ENCODE measurements around the gene NBDY.

NBDY gene

DNA sequence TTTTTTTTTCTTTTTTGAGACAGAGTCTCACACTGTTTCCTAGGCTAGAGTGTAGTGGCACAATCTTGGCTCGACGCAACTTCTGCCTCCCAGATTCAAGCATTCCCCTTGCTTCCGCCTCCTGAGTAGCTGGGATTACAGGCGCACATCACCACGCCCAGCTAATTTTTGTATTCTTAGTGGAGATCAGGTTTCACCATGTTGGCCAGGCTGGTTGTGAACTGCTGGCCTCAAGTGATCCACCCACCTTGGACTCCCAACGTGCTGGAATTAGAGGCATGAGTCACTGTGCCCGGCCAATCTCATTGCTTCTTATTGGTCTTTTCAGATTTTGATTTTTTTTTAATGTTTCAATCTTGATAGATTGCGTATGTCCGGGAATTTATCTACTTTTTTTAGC lies 124.4 kb downstream of the NBDY start:
- H3K4me3 ChIP-seq (ENCODE audit: control insufficient read depth, low read depth, low read length): no peak overlapping the region
- TF ChIP-seq, protein P1, sequence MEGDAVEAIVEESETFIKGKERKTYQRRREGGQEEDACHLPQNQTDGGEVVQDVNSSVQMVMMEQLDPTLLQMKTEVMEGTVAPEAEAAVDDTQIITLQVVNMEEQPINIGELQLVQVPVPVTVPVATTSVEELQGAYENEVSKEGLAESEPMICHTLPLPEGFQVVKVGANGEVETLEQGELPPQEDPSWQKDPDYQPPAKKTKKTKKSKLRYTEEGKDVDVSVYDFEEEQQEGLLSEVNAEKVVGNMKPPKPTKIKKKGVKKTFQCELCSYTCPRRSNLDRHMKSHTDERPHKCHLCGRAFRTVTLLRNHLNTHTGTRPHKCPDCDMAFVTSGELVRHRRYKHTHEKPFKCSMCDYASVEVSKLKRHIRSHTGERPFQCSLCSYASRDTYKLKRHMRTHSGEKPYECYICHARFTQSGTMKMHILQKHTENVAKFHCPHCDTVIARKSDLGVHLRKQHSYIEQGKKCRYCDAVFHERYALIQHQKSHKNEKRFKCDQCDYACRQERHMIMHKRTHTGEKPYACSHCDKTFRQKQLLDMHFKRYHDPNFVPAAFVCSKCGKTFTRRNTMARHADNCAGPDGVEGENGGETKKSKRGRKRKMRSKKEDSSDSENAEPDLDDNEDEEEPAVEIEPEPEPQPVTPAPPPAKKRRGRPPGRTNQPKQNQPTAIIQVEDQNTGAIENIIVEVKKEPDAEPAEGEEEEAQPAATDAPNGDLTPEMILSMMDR (IDR thresholded peaks at IDR 0.05; ENCODE audit: control insufficient read depth, insufficient read depth, low read depth, low read length, missing control alignments): no peak
- no peak for DNase-seq (ENCODE audit: low read depth)

GRCh38 chrX:56857042-56857441 lies 128.0 kb downstream of the NBDY start:
- DNase-seq (ENCODE audit: low read depth): no peak
- TF ChIP-seq, protein P1 (IDR thresholded peaks at IDR 0.05; ENCODE audit: control insufficient read depth, insufficient read depth, low read depth, low read length, missing control alignments): no peak
- no peak overlapping the region for H3K4me3 ChIP-seq (ENCODE audit: control insufficient read depth, low read depth, low read length)

- no peak overlapping the region for H3K4me3 ChIP-seq (ENCODE audit: control insufficient read depth, low read depth, low read length)
- TF ChIP-seq, protein P1 (IDR thresholded peaks at IDR 0.05; ENCODE audit: control insufficient read depth, insufficient read depth, low read depth, low read length, missing control alignments): no peak
- DNase-seq (ENCODE audit: low read depth): no peak
Measured at GRCh38 chrX:56860888-56861287, 131.8 kb downstream of the NBDY start.

Measured in AG09309 (cell line).